HG02588 (cell line): Measurements from ENCODE around the gene PLK5.
"Not testable (repeated sequence)": the region's sequence is repeated elsewhere in the genome, so short reads cannot be mapped to it uniquely, and the experiment has no call there.

Experiments
- ATAC-seq: cut with Tn5 transposase; IDR thresholded peaks from one replicate; pipeline ENCODE4 v1.9.1; 2021; ENCODE audit warnings: mild to moderate bottlenecking, moderate library complexity; ENCODE audit not compliant: unreplicated experiment

Gene PLK5

DNA sequence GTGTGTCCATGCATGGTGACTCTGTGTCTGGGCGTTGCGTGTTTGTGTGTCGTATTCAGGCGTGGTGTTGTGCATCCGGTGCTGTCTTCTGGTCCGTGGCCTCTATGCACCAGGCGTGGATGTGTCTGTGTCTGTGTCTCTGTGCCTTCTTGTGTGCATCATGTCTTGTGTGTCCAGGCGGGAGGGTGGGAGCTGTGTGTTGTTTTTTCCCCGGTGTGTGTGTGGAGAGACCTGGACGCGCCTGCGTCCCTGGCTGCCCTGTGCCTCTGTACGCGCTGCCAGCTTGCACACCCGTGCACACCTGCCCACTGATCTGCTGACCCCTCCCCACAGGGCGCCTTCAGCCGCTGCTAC, 1.1 kb downstream of the PLK5 start:
- ATAC-seq, result no peak

DNA sequence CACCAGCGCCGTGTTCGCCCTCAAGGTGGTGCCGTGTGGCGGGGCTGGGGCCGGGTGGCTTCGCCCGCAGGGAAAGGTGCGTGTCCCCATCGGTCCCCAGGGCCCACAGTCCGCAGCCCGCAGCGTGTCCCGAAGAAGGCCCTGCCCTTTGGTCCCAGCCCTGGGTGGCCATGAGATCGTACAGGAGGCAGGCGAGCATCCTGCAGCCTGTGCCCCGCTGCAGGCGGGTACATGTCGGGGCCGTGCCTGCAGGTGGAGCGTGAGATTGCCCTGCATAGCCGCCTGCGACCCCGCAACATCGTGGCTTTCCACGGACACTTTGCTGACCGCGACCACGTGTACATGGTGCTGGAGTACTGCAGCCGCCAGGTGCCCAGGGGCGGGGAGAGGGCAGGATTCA, 1.5 kb downstream of the PLK5 start:
- ATAC-seq, result no peak

DNA sequence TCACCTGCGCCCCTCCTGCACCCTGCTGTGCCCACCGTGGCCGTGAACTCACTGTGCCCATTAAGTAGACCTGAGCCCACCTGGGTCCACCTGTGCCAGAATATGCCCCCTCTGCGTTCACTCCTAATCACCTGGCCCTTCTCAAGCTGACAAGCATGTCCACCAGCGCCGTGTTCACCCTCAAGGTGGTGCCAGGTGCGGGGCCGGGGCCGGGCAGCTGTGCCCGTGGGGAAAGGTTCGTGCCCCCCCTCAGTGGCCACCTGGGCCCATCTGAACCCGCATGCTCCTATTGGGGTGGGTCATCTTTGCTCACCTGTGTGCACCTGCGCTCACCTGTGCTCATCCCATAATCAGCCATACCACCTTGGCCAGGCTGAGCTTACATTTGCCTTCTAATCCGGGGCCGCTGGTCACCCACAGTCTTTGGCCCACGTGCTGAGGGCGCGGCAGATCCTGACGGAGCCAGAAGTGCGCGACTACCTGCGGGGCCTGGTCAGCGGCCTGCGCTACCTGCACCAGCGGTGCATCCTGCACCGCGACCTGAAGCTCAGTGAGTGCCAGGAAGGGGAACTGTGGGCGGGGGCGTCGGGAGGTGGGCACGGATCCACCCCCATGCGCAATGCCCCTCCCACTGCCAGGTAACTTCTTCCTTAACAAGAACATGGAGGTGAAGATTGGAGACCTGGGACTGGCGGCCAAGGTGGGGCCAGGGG, 2.3 kb downstream of the PLK5 start:
- no peak for ATAC-seq

DNA sequence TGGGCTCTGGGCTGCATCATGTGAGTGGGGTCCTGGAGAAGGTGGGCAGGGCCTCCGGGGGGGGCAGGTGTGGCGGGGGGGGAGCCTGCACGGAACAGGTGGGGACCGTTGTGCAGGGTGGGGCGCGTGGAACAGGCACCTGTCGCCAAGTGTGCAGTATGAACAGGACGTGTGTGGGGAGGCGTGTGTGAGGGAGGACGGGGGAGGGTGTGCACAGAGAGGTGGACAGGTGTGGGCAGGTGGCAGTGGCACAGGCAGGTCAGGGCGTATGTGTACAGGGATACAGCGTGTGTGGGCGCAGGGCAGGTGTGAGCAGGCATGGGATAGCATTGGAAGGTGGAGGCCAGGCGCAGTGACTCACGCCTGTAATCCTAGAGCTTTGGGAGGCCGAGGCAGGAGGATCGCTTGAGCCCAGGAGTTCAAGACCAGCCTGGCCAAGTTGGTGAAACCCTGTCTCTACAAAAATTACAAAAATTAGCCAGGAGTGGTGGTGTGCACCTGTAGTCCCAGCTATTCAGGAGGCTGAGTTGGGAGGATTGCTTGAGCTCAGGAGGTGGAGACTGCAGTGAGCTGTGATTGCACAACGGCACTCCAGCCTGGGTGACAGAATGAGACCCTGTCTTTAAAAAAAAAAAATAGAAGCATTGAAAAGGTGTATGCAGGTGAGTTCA, 3.2 kb downstream of the PLK5 start:
- no peak for ATAC-seq

DNA sequence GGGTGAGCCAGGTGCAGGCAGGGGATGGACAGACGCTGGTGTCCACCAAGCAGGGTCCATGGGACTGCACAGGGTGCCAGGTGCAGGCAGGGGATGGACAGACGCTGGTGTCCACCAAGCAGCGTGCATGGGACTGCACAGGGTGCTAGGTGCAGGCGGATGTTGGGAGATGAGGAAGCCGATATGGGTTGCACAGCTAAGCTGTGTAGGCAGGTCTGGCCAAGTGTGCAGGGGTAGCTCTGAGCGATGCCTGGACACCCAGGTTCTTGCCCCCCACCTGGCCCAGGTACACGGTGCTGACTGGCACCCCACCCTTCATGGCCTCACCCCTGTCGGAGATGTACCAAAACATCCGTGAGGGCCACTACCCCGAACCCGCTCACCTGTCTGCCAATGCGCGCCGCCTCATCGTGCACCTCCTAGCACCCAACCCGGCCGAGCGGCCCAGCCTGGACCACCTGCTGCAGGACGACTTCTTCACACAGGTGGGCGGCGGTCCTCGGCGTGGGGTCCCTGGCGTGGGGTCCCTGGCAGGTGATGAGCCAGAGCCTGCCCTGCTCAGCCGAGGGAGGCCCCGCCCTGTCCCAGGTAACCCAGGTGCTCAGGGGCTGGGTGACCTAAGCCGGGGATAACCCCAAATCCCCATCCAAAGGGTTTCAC, 3.9 kb downstream of the PLK5 start:
- no peak for ATAC-seq

DNA sequence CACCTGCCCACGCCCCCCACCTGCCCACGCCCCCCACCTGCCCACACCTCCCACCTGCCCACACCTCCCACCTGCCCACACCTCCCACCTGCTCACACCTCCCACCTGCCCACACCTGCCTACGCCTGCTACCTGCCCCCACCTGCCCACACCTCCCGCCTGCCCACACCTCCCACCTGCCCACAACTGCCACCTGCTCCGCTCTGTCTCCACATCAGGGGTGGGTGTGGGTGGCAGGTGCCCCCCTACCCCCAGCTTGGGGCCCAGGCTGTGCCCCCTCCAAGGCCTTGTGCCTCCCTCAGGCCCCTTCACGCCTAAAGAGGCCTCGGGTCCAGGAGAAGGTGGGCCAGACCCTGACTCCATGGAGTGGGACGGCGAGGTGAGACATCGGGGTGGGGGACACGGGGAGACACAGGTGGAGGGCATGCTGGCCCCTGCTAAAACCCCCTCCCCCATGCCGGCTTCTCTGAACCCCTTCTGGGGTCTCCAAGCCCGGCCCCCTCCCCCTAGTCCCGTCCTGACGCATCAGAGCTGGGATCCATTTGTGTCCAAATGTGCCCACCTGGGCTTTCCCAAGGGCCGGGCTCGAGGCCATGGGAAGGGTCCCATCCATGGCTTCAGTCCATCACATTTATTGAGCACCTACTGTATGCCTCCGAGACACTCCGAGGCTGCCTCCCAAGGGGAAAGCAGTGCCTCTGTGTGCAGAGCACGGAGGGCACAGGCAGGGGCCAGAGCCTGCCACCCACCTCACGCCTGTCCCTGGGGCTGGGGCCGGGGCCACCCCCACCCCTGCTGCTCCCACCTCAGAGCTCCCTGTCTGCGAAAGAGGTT, 4.9 kb downstream of the PLK5 start:
- ATAC-seq, result no peak

DNA sequence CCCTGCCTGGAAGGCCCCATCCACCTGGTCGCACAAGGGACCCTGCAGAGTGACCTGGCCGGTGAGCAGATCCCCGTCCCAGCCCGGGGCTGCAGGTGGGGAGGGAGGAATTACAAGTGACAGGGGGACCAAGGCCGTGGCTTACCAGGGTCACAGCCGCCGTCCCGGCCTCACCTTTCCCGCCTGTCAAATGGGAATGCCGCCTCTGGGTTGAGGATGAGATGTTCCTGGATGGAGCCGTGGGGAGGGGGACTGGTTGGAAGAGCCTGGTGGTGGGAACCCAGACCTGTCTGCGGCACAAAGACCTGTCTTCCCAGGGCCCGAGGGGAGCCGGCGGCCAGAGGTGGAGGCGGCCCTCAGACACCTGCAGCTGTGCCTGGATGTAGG, 5.5 kb downstream of the PLK5 start:
- no peak for ATAC-seq

DNA sequence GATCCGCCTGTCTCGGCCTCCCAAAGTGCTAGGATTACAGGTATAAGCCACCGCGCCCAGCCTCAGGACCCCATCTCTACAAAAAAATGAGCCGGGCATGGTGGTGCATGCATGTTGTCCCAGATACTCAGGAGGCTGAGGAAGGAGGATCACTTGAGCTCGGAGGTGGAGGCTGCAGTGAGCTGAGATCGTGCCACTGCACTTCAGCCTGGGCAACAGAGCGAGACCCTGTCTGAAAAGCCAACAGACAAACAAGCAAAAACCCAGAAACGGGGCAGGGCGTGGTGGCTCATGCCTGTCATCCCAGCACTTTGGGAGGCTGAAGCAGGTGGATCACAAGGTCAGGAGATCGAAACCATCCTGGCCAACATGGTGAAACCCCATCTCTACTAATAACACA, 7.0 kb downstream of the PLK5 start:
- not testable (repeated sequence) for ATAC-seq

DNA sequence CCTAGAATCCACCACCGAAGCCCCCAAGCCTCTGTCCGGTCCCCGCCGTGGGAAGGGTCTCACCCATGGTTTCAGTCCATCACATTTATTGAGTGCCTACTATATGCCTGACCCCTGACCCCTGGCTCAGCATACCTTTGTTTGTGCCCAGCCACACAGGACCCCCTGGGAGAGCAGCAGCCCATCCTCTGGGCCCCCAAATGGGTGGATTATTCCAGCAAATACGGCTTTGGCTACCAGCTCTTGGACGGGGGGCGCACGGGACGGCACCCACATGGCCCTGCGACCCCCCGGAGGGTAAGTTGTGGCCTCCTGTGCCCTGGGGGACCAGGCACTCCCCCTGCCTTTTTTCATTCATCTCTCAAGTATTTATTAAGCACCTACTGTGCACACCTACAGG, 7.7 kb downstream of the PLK5 start:
- no peak for ATAC-seq

DNA sequence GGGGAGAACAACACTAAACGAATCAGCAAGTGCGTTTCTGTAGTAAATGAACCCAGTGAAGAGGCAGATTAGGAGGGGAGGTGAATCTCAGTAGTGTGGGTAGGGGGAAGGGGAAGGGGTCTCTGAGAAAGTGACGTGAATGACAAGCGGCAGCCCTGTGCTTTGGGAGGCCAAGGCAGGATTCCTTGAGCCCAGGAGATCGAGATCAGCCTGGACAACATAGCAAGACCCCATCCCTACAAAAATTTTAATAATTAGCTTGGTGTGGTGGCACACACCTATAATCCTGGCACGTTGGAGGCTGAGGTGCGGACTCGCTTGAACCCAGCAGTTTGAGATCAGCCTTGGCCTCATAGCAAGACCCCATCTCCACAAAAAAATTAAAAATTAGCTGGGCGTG, 8.1 kb downstream of the PLK5 start:
- no peak for ATAC-seq

DNA sequence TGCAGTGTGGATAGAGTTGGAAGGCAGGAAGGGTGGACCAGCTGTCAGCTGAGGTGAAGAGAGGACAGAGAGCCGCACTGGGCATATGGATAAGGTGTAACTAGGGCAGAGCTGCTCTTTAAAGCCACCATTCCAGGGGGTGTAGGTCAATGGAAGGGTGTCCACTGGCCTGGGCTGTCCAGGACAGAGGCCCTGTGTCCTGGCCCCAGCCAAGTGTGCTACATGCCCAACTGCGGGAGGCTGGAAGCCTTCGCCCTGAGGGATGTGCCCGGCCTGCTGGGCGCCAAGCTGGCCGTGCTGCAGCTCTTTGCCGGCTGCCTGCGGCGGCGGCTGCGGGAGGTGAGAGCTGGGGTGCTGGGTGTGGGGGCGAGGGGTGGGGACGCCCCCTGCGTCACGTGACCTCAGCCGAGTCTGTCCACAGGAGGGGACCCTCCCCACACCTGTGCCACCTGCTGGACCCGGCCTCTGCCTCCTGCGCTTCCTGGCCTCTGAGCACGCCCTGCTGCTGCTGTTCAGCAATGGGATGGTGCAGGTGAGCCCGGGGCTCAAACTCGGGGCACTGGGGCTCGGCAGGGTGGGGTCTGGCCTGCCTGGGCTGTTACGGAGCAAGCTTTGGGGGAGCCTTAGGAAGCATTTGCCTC, 9.8 kb downstream of the PLK5 start:
- no peak for ATAC-seq

DNA sequence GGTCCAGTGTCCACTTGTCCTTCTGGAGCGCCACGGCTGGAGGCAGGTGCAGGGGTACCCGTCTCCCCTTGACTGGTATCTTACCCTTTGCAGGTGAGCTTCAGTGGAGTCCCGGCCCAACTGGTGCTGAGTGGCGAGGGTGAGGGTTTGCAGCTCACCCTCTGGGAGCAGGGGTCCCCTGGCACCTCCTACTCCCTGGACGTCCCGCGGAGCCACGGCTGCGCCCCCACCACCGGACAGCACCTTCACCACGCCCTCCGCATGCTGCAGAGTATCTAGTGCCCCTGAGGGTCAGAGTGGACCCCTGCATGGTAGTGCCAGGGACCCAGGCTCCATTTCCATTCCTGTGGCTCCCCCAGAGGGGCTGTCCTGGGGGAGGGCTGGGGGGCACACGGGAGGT, 11.1 kb downstream of the PLK5 start:
- ATAC-seq, result no peak

DNA sequence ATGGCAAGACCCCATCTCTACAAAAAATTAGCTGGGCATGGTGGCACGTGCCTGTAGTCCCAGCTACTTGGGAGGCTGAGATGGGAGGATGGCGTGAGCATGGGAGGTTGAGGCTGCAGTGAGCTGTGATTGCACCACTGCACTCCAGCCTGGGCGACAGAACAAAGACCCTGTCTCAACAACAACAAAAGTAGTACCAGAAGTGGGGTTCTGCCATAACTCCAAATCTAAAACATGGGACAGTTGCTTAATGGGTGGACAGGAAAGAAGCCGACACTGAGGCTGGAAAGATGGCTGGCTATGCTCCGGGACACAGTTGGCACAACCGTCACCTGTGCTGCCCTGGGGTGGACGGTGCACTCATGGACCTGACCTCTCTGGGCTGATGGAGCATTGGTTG, 11.8 kb downstream of the PLK5 start:
- not testable (repeated sequence) for ATAC-seq

DNA sequence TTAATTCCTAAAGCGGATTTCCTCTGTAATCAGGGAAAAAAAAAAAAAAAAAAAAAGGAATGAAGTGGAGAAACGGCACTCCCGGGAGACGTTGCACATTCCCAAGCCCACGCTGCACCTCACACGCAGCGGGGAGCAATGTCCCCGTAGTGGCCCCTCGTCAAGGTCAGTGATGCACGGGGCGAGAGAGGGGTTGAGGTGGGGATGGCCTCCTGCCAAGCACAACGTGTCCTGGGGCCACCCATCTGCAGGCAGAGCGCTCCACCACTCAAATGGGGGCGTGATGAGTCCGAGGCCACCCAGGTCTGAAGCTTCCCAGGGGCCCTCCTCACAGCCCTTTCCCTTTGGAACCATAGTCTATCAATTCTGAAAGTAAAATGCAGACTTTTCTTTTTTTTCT, 15.1 kb downstream of the PLK5 start:
- no peak for ATAC-seq

DNA sequence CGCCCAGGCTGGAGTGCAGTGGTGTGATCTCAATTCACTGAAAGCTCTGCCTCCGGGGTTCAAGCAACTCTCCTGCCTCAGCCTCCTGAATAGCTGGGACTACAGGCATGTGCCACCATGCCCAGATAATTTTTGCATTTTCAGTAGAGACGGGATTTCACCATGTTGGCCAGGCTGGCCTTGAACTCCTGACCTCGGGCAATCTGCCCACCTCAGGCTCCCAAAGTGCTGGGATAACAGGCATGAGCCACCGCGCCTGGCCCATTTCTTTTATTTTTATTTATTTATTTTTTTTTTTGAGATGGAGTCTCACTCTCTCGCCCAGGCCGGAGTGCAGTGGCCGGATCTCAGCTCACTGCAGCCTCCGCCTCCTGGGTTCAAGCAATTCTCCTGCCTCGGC, 15.9 kb downstream of the PLK5 start:
- ATAC-seq, result not testable (repeated sequence)

DNA sequence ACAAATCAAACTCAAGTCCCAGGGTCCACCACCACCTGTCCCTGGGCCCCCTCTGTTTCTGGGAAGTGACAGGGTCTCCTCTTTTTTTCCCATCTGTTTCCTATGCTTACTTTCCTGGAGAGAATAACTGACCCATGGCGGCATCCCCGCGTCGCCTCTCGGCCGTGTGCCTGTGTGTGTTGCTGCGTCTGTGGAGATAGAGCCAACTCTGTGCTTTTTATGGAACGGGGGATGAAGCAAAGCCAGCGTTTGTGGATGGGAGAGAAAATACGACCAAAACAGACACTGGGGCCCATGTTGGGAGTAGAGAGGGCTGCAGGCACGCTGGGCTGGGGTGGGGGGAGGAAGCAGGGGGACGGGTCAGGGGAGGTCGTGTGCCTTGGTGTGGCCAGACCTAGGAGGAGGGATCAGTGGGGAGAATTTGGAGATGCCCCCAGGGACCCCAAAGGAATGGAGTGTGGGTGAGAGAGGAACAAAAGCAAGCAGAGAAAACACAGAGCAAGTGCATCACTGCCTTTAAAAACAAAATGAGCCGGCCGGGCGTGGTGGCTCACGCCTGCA, 16.6 kb downstream of the PLK5 start:
- no peak for ATAC-seq

DNA sequence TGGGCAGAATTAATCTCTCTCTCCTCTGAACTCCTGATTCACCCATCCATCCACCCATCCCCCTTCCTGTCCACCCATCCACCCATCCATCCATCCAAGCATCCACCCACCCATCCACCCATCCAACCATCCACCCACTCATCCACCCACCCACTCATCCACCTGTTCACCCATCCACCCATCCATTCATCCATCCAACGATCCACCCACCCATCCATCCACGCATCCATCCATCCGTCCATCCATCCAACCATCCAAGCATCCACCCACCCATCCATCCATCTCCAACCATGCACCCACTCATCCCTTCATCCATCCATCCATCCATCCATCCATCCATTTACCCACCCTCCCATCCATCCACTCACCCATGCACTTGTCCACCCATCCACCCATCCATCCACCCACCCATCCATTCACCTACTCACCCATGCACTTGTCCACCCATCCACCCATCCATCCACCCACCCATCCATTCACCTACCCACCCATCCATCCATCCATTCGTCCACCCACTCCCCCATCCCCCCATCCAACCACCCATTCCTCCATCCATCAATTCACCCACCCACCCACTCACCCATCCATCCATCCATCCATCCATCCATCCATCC, 25.6 kb downstream of the PLK5 start:
- ATAC-seq, result no peak

DNA sequence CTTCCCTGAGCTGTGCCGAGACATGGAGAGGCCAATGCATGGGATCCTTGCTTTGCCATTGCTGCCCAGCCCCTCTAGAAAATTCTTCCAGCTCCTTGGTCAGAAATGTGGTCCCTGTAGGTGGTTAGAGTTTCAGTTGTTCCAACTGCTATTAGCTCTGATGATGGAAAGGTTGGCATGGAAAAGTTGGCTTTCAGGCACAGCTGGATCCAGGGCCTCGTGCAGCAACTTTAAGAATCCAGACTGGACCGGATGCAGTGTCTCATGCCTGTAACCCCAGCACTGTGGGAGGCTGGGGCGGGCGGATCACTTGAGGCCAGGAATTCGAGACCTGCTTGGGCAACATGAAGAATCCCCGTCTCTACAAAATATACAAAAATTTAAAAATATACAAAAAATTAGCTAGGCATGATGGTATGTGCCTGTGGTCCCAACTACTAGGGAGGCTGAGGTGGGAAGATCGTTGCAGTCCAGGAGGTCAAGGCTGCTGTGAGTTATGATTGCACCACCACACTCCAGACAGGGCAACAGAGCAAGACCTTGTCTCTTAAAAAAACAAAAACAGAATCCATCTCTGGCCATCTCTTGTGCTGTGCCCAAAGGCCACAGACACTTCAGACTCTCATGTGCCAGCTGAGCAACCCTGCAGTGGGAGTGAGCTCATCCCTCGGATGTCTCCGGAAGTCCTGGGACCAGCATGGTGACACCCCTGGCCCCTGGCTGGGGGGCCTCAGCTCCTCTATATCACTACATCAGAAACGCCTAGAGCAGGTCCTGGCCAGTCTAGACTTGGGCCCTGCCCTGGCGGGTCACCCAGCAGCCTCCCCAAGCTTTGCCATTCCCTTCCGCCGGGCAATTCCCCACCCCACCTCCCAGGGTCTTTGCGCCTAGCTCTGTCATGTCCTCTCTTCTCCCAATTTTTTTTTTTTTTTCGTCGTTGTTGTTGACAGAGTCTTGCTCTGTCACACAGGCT, 27.5 kb downstream of the PLK5 start:
- no peak for ATAC-seq

DNA sequence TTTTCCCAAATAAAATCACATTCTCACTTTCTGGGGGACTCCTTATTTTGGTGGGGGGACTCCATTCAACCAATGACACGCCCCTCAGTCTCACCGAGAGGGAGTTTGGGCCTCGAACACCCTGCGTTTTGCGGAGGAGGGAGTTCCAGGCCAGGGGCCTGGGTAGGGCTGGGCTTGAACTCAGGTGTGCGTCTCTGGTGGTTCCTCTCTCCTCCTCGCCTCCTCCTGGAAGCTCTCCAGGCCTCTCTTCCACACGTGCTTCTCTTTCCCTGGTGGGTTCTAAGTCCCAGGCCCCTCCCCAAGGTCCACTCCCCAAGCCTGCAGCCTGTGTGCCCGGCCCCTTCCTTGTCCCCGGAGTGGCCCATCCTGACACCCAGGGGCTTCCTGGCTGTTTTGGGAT, 29.5 kb downstream of the PLK5 start:
- no peak for ATAC-seq
